CD14-positive monocyte (primary cell): ENCODE results near the gene LTBP1. TPM values are rescaled to one million over a fixed set of nuclear protein-coding genes. Genes with fewer than 3 reads are reported as not detected.

Experiments
- DNase-seq, 3 donors: peaks; one replicate each; pipeline ENCODE4 v3.0.0-alpha.2; 2011 to 2022
- H2AFZ ChIP-seq: 2 replicates; pipeline ENCODE4 v1.6.0; 2012; ENCODE audit warnings: mild to moderate bottlenecking, low read depth, low read length, inconsistent platforms; ENCODE audit not compliant: insufficient read depth, poor library complexity, severe bottlenecking
- H3K27ac ChIP-seq, 2 donors: 1 replicate in 1 of 2; 2 replicates in 1 of 2; pipeline ENCODE4 v1.5.1; 2012 to 2013; ENCODE audit warnings: low read length in 2 of 2, control low read depth in 1 of 2, inconsistent platforms in 1 of 2, low read depth in 1 of 2, mild to moderate bottlenecking in 1 of 2
- H3K27me3 ChIP-seq, 2 donors: one replicate each; pipeline versions ENCODE4 v1.6.0 to v1.6.1; 2011 to 2013; ENCODE audit warnings: low read length in 2 of 2; ENCODE audit not compliant: control insufficient read depth in 2 of 2, insufficient read depth in 2 of 2
- H3K36me3 ChIP-seq, 2 donors: replicated peaks in 1 of 2; 1 replicate in 1 of 2; 2 replicates in 1 of 2; pipeline versions ENCODE4 v1.5.1 to v1.6.1; 2012 to 2013; ENCODE audit warnings: low read length in 2 of 2, control low read depth in 1 of 2, inconsistent platforms in 1 of 2, mild to moderate bottlenecking in 1 of 2; ENCODE audit not compliant: insufficient read depth in 2 of 2, control insufficient read depth in 1 of 2
- H3K4me1 ChIP-seq, 2 donors: 1 replicate in 1 of 2; 2 replicates in 1 of 2; pipeline versions ENCODE4 v1.5.1 to v1.6.1; 2012 to 2013; ENCODE audit warnings: low read length in 2 of 2, control low read depth in 1 of 2, inconsistent platforms in 1 of 2, mild to moderate bottlenecking in 1 of 2, moderate library complexity in 1 of 2; ENCODE audit not compliant: insufficient read depth in 2 of 2, control insufficient read depth in 1 of 2
- H3K4me2 ChIP-seq: replicated peaks from 2 replicates; pipeline ENCODE3; 2012; ENCODE audit warnings: low read length, moderate library complexity, mild to moderate bottlenecking; ENCODE audit not compliant: poor library complexity, severe bottlenecking; ENCODE audit errors: extremely low read depth
- H3K4me3 ChIP-seq, 3 experiments: fragments of 200-600 bp in 1 of 3; sonication (generic) in 1 of 3; replicated peaks in 1 of 3; 1 replicate in 2 of 3; 2 replicates in 1 of 3; pipeline ENCODE4 v1.5.1; 2011 to 2013; ENCODE audit warnings: low read length in 3 of 3, mild to moderate bottlenecking in 3 of 3, control low read depth in 2 of 3, low read depth in 2 of 3, inconsistent platforms in 1 of 3, moderate library complexity in 1 of 3
- H3K79me2 ChIP-seq: 2 replicates; pipeline ENCODE4 v1.6.0; 2012; ENCODE audit warnings: mild to moderate bottlenecking, control low read depth, inconsistent platforms, low read length, moderate library complexity; ENCODE audit not compliant: insufficient read depth
- H3K9ac ChIP-seq: 2 replicates; pipeline ENCODE4 v1.6.0; 2017; ENCODE audit warnings: low read length, mild to moderate bottlenecking; ENCODE audit not compliant: insufficient read depth, poor library complexity, severe bottlenecking
- H3K9me3 ChIP-seq, 2 donors: replicated peaks in 1 of 2; 1 replicate in 1 of 2; 2 replicates in 1 of 2; pipeline versions ENCODE4 v1.5.1 to v1.6.1; 2012 to 2013; ENCODE audit warnings: low read length in 2 of 2, control low read depth in 1 of 2; ENCODE audit not compliant: control insufficient read depth in 1 of 2, insufficient read depth in 1 of 2
- H4K20me1 ChIP-seq: 2 replicates; pipeline ENCODE4 v1.6.0; 2012; ENCODE audit warnings: mild to moderate bottlenecking, low read length, control low read depth, moderate library complexity; ENCODE audit not compliant: insufficient read depth
- H3K27ac Mint-ChIP-seq, 7 donors: one replicate each; pipeline ENCODE4 v1.8.0; 2020; ENCODE audit warnings: mild to moderate bottlenecking in 7 of 7, mixed read lengths in 7 of 7, moderate library complexity in 6 of 7, inconsistent platforms in 2 of 7
- H3K27me3 Mint-ChIP-seq, 3 donors: one replicate each; pipeline ENCODE4 v1.8.0; 2021 to 2022; ENCODE audit warnings: low read depth in 3 of 3, mild to moderate bottlenecking in 3 of 3, mixed read lengths in 3 of 3, moderate library complexity in 3 of 3, inconsistent platforms in 1 of 3
- H3K36me3 Mint-ChIP-seq, 2 donors: one replicate each; pipeline ENCODE4 v1.8.0; 2020; ENCODE audit warnings: mixed read lengths in 2 of 2, inconsistent platforms in 1 of 2, mild to moderate bottlenecking in 1 of 2
- H3K4me1 Mint-ChIP-seq: one replicate; pipeline ENCODE4 v1.8.0; 2020; ENCODE audit warnings: mild to moderate bottlenecking, mixed read lengths
- H3K4me3 Mint-ChIP-seq, 2 donors: one replicate each; pipeline ENCODE4 v1.8.0; 2020; ENCODE audit warnings: mild to moderate bottlenecking in 2 of 2, mixed read lengths in 2 of 2, moderate library complexity in 1 of 2
- H3K9me3 Mint-ChIP-seq, 7 donors: one replicate each; pipeline ENCODE4 v1.8.0; 2020 to 2022; ENCODE audit warnings: mixed read lengths in 7 of 7, mild to moderate bottlenecking in 6 of 7, moderate library complexity in 6 of 7, inconsistent platforms in 2 of 7
- CTCF ChIP-seq: fragments of 200-600 bp; IDR thresholded peaks from one replicate; pipeline ENCODE4 v1.8.0; 2022; ENCODE audit warnings: antibody characterized with exemption, mild to moderate bottlenecking
- WGBS: methylation state at CpG from one replicate; pipeline ENCODE4 v1.1.5; 2013; ENCODE audit warnings: missing lambda C conversion rate; ENCODE audit not compliant: insufficient coverage; 5-methylcytosine and 5-hydroxymethylcytosine counted together
- intact Hi-C, 2 donors: fragments of 100-400 bp; cut with micrococcal nuclease; formaldehyde crosslinking; loops; one replicate each; pipeline versions ENCODE4 v1.15.0 to v1.15.1; 2023
- polyA plus RNA-seq, 3 donors: library from polyadenylated mRNA; depleted of rRNA in 1 of 3; unstranded in 2 of 3; stranded (reverse) in 1 of 3; fragments of 300-500 nt in 2 of 3; fragments of >200 nt in 1 of 3; fragmentation: Illumina TruSeq in 2 of 3; gene quantifications; 1 replicate in 2 of 3; 2 replicates in 1 of 3; pipeline ENCODE4 v1.2.3, GENCODE V29; 2012 to 2021

Gene LTBP1
- polyA plus RNA-seq, 3 donors = 0.18 to 0.24 TPM; not detected in 1

DNA sequence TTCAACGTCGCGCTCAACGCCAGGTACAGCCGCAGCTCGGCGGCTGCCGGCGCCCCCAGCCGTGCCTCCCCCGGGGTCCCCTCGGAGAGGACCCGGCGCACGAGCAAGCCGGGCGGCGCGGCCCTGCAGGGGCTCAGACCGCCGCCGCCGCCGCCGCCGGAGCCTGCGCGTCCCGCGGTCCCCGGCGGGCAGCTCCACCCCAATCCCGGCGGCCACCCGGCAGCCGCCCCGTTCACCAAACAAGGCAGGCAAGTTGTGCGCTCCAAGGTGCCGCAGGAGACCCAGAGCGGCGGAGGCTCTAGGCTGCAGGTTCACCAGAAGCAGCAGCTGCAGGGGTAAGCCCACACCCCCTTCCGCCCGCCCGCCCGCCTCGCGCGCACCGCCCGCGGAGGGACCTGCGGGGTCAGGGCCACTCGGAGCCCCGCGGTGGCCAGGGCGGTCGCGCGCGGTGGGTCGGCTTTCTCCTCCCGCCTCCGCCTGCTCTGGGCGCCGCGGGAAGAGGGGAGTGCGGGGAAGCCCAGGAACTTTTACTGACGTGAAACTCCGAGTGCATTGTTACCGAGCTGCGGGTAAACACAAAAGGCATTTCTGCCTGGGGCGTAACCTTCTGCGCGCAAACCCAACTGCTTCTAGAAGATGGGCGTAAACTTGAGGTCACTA is 861 bp downstream of the LTBP1 start:
- Histone ChIP-seq H3K27me3 (peaks cover 39 to 65% of the 10 kb centered on the region in 2 donors), H3K4me1 (peaks cover 7 to 28% of the 10 kb centered on the region in 2 donors), H3K79me2 (no peaks in the 10 kb centered on the region), H3K36me3 (no peaks in the 10 kb centered on the region), H4K20me1 (no peaks in the 10 kb centered on the region), H3K9me3 (peaks cover 7 to 12% of the 10 kb centered on the region in 2 donors), H2AFZ (peak overlapping the region; percentile 78), H3K4me2 (peak overlapping the region; percentile 91), H3K9ac (no peak overlapping the region), H3K4me3 (peak overlapping the region in 2 of 3 experiments; percentile 25 to 80), H3K27ac (no peak overlapping the region)
- Mint-ChIP-seq H3K27ac (no peak overlapping the region), H3K9me3 (peaks cover 0 to 21% (median 5%) of the 10 kb centered on the region in 7 donors), H3K27me3 (peaks cover 51 to 76% (median 62%) of the 10 kb centered on the region in 3 donors), H3K4me1 (peaks cover 24% of the 10 kb centered on the region), H3K36me3 (peaks cover 5% of the 10 kb centered on the region in 2 donors), H3K4me3 (peak overlapping the region; percentile 67 to 83)
- intact Hi-C loops = loop anchor here in 1 of 2 donors (10.0 kb wide), 1 partner anchor 393 kb away; no protein-coding TSS in a partner anchor
- no peak for TF ChIP-seq CTCF
- DNase-seq = no peak
- under 1% methylated on average over 70 of the region's 75 CpGs for WGBS

DNA sequence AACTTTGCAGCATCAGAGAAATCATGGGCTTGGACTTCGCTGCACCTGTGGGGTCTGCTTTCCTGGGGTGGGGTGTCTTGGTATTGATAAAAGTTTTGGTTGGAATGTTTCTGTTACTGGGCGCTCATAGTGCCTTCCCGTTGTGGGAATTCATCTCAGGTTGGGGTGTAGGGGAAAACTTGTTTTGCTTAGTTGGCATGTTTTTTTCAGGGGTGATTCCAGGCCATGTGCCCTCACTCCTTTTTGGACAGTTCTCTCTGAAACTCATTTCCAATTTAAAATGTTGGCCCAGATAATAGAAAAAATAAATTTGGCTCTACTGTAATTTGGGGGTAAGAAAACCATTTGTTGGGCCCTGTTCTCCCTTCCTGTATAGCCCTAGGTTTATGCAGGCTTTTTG is 1.5 kb downstream of the LTBP1 start:
- no peak overlapping the region for H3K9ac ChIP-seq
- H3K27me3 ChIP-seq = peaks cover 43 to 71% of the 10 kb centered on the region in 2 donors

More for the DNA sequence above, 1.5 kb downstream of the LTBP1 start:
- H3K4me3 Mint-ChIP-seq = peak overlapping the region; percentile 14 to 83
- H3K4me3 ChIP-seq = no peak overlapping the region
- peak overlapping the region; percentile 78 for H2AFZ ChIP-seq
- no peak for DNase-seq
- WGBS = 100% methylated on average over 3 of the region's 3 CpGs
- H4K20me1 ChIP-seq = no peaks in the 10 kb centered on the region
- H3K4me2 ChIP-seq = peak overlapping the region; percentile 91
- H3K27ac Mint-ChIP-seq = no peak overlapping the region
- H3K9me3 Mint-ChIP-seq = peaks cover 0 to 21% (median 5%) of the 10 kb centered on the region in 7 donors
- H3K27ac ChIP-seq = no peak overlapping the region
- no peak for TF ChIP-seq CTCF
- H3K27me3 Mint-ChIP-seq = peaks cover 56 to 81% (median 69%) of the 10 kb centered on the region in 3 donors
- intact Hi-C loops = loop anchor here in 1 of 2 donors (10.0 kb wide), 1 partner anchor 393 kb away; no protein-coding TSS in a partner anchor
- peaks cover 7 to 12% of the 10 kb centered on the region in 2 donors for H3K9me3 ChIP-seq
- H3K36me3 Mint-ChIP-seq = peaks cover 5% of the 10 kb centered on the region in 2 donors
- H3K4me1 ChIP-seq = peaks cover 7 to 28% of the 10 kb centered on the region in 2 donors
- no peaks in the 10 kb centered on the region for H3K79me2 ChIP-seq
- H3K4me1 Mint-ChIP-seq = peaks cover 24% of the 10 kb centered on the region
- no peaks in the 10 kb centered on the region for H3K36me3 ChIP-seq
